GM23248 (cell line): ENCODE measurements around the gene PLCB1.

Experiments
- EZH2 ChIP-seq: fragments of 200-600 bp; sonication (generic); IDR thresholded peaks from 2 replicates; pipeline ENCODE4 v1.6.1; 2018; ENCODE audit warnings: antibody characterized with exemption, mild to moderate bottlenecking; ENCODE audit not compliant: insufficient read depth, poor library complexity, severe bottlenecking
- EZH2phosphoT487 ChIP-seq: fragments of 200-600 bp; sonication (generic); IDR thresholded peaks from 2 replicates; pipeline ENCODE4 v1.6.1; 2018; ENCODE audit warnings: antibody characterized with exemption, moderate library complexity, mild to moderate bottlenecking, low read depth; ENCODE audit not compliant: insufficient read depth

DNA sequence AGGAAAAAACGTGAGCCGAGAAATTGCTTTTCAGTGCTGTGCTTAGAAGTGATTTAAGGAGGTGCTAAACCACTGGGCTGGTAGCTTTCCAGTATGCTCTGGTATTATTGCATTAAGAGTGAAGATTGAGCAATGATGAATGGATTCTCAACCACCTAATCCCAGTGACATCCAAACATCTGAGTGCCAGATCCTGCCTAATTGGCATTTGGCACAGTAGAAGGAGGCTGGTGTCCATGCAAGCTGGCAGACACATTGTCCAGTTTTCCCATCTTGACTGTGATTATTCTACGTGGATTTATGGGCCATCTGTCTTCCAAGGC, 538.8 kb downstream of the PLCB1 start:
- TF ChIP-seq EZH2: no peak
- TF ChIP-seq EZH2phosphoT487: peak; percentile 95
